ENCODE results near the gene INHBA. TPM values are rescaled to one million over a fixed set of nuclear protein-coding genes. Genes with fewer than 3 reads are reported as not detected.
A peak's percentile ranks its signal among the peaks of the same experiment; 100 is the strongest.

Gene INHBA
- total RNA-seq, 1 donor from 2014 or later = 103 TPM

- Histone ChIP-seq H3K27me3 (ENCODE audit: insufficient read depth, low read length) (no peaks in the 10 kb centered on the region), H4K20me1 (ENCODE audit: insufficient read depth, low read length) (no peaks in the 10 kb centered on the region), H3K4me1 (ENCODE audit: insufficient read depth, low read length) (no peaks in the 10 kb centered on the region), H3K4me3 (ENCODE audit: insufficient read depth, low read depth, low read length) (no peak overlapping the region), H3K9ac (ENCODE audit: low read length) (no peak overlapping the region), H3K79me2 (ENCODE audit: insufficient read depth, low read length) (no peaks in the 10 kb centered on the region), H3K36me3 (ENCODE audit: insufficient read depth, low read length) (no peaks in the 10 kb centered on the region), H3K27ac (ENCODE audit: low read depth, low read length) (peak overlapping the region; percentile 11), H3K4me2 (ENCODE audit: low read length) (no peak overlapping the region), H2AFZ (ENCODE audit: low read depth, low read length) (peak overlapping the region; percentile 37), H3K9me3 (ENCODE audit: insufficient read depth, low read depth, low read length) (no peaks in the 10 kb centered on the region)
- DNase-seq (ENCODE audit: low read depth) = no peak
- Mint-ChIP-seq H3K9me3 (ENCODE audit: unreplicated experiment) (peaks cover 2% of the 10 kb centered on the region), H3K4me3 (ENCODE audit: unreplicated experiment) (no peak overlapping the region), H3K4me1 (ENCODE audit: low read depth, unreplicated experiment) (peaks cover 16% of the 10 kb centered on the region), H3K27ac (ENCODE audit: unreplicated experiment) (peak overlapping the region; percentile 7), H3K36me3 (ENCODE audit: low read depth, unreplicated experiment) (no peaks in the 10 kb centered on the region), H3K27me3 (ENCODE audit: low read depth, unreplicated experiment) (no peaks in the 10 kb centered on the region)
- no peak for FAIRE-seq
- TF ChIP-seq EZH2 (IDR thresholded peaks at IDR 0.05; ENCODE audit: insufficient read depth, low read length) = no peak
- TF ChIP-seq, protein P1, sequence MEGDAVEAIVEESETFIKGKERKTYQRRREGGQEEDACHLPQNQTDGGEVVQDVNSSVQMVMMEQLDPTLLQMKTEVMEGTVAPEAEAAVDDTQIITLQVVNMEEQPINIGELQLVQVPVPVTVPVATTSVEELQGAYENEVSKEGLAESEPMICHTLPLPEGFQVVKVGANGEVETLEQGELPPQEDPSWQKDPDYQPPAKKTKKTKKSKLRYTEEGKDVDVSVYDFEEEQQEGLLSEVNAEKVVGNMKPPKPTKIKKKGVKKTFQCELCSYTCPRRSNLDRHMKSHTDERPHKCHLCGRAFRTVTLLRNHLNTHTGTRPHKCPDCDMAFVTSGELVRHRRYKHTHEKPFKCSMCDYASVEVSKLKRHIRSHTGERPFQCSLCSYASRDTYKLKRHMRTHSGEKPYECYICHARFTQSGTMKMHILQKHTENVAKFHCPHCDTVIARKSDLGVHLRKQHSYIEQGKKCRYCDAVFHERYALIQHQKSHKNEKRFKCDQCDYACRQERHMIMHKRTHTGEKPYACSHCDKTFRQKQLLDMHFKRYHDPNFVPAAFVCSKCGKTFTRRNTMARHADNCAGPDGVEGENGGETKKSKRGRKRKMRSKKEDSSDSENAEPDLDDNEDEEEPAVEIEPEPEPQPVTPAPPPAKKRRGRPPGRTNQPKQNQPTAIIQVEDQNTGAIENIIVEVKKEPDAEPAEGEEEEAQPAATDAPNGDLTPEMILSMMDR (IDR thresholded peaks at IDR 0.05; ENCODE audit: insufficient read depth, low read depth, low read length) = no peak
Measured at GRCh38 chr7:41732436-41732785, 29.5 kb upstream of the INHBA start.

- TF ChIP-seq, protein P1 (IDR thresholded peaks at IDR 0.05; ENCODE audit: insufficient read depth, low read depth, low read length) = peak; percentile 28
- no peak for TF ChIP-seq EZH2 (IDR thresholded peaks at IDR 0.05; ENCODE audit: insufficient read depth, low read length)
- H3K79me2 ChIP-seq (ENCODE audit: insufficient read depth, low read length) = no peaks in the 10 kb centered on the region
- peaks cover 4% of the 10 kb centered on the region for H3K9me3 Mint-ChIP-seq (ENCODE audit: unreplicated experiment)
- H3K36me3 Mint-ChIP-seq (ENCODE audit: low read depth, unreplicated experiment) = no peaks in the 10 kb centered on the region
- FAIRE-seq (no peak), DNase-seq (ENCODE audit: low read depth) (no peak)
- H3K4me3 Mint-ChIP-seq (ENCODE audit: unreplicated experiment) = no peak overlapping the region
- H3K36me3 ChIP-seq (ENCODE audit: insufficient read depth, low read length) = no peaks in the 10 kb centered on the region
- H3K4me3 ChIP-seq (ENCODE audit: insufficient read depth, low read depth, low read length) = no peak overlapping the region
- no peaks in the 10 kb centered on the region for H3K9me3 ChIP-seq (ENCODE audit: insufficient read depth, low read depth, low read length)
- H3K4me1 Mint-ChIP-seq (ENCODE audit: low read depth, unreplicated experiment) = peaks cover 16% of the 10 kb centered on the region
- H4K20me1 ChIP-seq (ENCODE audit: insufficient read depth, low read length) = no peaks in the 10 kb centered on the region
- no peak overlapping the region for H3K4me2 ChIP-seq (ENCODE audit: low read length)
- no peak overlapping the region for H2AFZ ChIP-seq (ENCODE audit: low read depth, low read length)
- no peaks in the 10 kb centered on the region for H3K27me3 Mint-ChIP-seq (ENCODE audit: low read depth, unreplicated experiment)
- H3K27ac Mint-ChIP-seq (ENCODE audit: unreplicated experiment) = no peak overlapping the region
- no peaks in the 10 kb centered on the region for H3K27me3 ChIP-seq (ENCODE audit: insufficient read depth, low read length)
- H3K4me1 ChIP-seq (ENCODE audit: insufficient read depth, low read length) = no peaks in the 10 kb centered on the region
- no peak overlapping the region for H3K9ac ChIP-seq (ENCODE audit: low read length)
- H3K27ac ChIP-seq (ENCODE audit: low read depth, low read length) = no peak overlapping the region
Measured at GRCh38 chr7:41731493-41732435, 28.9 kb upstream of the INHBA start.

DNA sequence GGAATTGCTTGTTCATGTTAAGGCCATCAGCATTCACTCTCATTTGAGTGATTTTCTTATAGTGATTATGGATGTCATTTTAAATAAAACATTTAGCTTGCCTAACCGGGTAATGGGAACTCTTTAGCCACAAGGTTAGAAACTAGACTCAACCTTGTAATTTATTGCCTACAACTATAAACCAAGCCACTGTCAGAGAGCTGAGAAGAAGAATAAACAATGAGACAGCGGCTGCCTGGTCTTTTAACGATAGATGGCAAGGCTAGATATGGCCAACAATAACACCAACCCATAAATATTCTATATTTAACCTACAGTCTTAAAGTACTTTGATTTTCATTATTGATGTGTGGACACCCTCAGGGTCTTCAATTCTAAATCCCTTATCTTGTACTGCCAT, 27.8 kb upstream of the INHBA start:
- Mint-ChIP-seq H3K4me1 (ENCODE audit: low read depth, unreplicated experiment) (peaks cover 22% of the 10 kb centered on the region), H3K4me3 (ENCODE audit: unreplicated experiment) (no peak overlapping the region), H3K9me3 (ENCODE audit: unreplicated experiment) (peaks cover 5% of the 10 kb centered on the region), H3K36me3 (ENCODE audit: low read depth, unreplicated experiment) (no peaks in the 10 kb centered on the region), H3K27me3 (ENCODE audit: low read depth, unreplicated experiment) (no peaks in the 10 kb centered on the region), H3K27ac (ENCODE audit: unreplicated experiment) (no peak overlapping the region)
- Histone ChIP-seq H3K36me3 (ENCODE audit: insufficient read depth, low read length) (no peaks in the 10 kb centered on the region), H2AFZ (ENCODE audit: low read depth, low read length) (no peak overlapping the region), H3K9ac (ENCODE audit: low read length) (no peak overlapping the region), H3K79me2 (ENCODE audit: insufficient read depth, low read length) (no peaks in the 10 kb centered on the region), H3K4me3 (ENCODE audit: insufficient read depth, low read depth, low read length) (no peak overlapping the region), H4K20me1 (ENCODE audit: insufficient read depth, low read length) (no peaks in the 10 kb centered on the region), H3K4me2 (ENCODE audit: low read length) (no peak overlapping the region), H3K4me1 (ENCODE audit: insufficient read depth, low read length) (no peaks in the 10 kb centered on the region), H3K9me3 (ENCODE audit: insufficient read depth, low read depth, low read length) (no peaks in the 10 kb centered on the region), H3K27ac (ENCODE audit: low read depth, low read length) (no peak overlapping the region), H3K27me3 (ENCODE audit: insufficient read depth, low read length) (no peaks in the 10 kb centered on the region)
- TF ChIP-seq, protein P1 (IDR thresholded peaks at IDR 0.05; ENCODE audit: insufficient read depth, low read depth, low read length) = no peak
- TF ChIP-seq EZH2 (IDR thresholded peaks at IDR 0.05; ENCODE audit: insufficient read depth, low read length) = no peak
- no peak for DNase-seq (ENCODE audit: low read depth)
- peak; percentile 59 for FAIRE-seq
